ENCODE data around the gene PLCB4. TPM values are rescaled to one million over a fixed set of nuclear protein-coding genes. Genes with fewer than 3 reads are reported as not detected.

The PLCB4 gene
- total and polyA plus RNA-seq, 2 experiments from 2014 or later = 6.5 to 16.1 TPM

DNA sequence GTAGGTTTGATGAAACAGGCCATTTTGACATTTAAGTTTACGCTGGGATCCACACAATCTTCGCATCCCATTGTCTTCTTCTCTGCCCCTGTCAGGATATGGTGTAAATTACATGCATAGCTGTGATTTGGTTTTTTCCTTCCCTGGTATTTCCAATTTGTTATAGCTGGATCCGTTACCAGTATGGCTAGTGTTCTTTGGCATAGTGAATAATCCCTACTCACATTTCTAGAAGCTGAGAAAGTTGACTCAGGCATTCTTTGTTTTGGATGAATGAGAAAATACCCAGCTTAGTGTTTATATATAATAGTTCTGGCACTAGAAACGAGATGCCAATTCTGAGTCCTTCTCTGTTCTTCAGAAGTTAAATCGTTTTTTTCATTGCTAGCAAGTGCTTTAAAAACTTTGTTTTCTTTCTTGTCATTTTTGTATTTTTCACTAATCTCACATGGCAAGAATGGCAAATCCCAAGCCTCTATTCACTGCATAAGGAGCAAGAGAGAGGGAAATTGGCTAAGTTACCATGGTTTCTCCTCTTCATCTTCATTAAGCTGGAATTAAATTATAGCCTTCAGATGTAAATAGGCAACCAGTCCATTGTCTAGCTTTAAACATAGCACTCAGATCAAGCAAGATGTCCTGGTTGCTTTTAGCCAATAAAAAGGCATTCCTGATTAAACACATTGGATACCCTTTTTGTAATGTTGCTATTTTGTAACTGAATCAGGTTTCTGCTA lies 353.6 kb downstream of the PLCB4 start (continued):
- TF ChIP-seq, protein P1, sequence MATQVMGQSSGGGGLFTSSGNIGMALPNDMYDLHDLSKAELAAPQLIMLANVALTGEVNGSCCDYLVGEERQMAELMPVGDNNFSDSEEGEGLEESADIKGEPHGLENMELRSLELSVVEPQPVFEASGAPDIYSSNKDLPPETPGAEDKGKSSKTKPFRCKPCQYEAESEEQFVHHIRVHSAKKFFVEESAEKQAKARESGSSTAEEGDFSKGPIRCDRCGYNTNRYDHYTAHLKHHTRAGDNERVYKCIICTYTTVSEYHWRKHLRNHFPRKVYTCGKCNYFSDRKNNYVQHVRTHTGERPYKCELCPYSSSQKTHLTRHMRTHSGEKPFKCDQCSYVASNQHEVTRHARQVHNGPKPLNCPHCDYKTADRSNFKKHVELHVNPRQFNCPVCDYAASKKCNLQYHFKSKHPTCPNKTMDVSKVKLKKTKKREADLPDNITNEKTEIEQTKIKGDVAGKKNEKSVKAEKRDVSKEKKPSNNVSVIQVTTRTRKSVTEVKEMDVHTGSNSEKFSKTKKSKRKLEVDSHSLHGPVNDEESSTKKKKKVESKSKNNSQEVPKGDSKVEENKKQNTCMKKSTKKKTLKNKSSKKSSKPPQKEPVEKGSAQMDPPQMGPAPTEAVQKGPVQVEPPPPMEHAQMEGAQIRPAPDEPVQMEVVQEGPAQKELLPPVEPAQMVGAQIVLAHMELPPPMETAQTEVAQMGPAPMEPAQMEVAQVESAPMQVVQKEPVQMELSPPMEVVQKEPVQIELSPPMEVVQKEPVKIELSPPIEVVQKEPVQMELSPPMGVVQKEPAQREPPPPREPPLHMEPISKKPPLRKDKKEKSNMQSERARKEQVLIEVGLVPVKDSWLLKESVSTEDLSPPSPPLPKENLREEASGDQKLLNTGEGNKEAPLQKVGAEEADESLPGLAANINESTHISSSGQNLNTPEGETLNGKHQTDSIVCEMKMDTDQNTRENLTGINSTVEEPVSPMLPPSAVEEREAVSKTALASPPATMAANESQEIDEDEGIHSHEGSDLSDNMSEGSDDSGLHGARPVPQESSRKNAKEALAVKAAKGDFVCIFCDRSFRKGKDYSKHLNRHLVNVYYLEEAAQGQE (IDR thresholded peaks at IDR 0.05; ENCODE audit: unreplicated experiment) = no peak
- TF ChIP-seq EZH2 (IDR thresholded peaks at IDR 0.05; ENCODE audit: low read depth, unreplicated experiment) (no peak), STAT1 (IDR thresholded peaks at IDR 0.05; ENCODE audit: unreplicated experiment) (no peak), ZNF331 (CRISPR knock-in tag; IDR thresholded peaks at IDR 0.05; ENCODE audit: low read depth) (no peak), POLR2AphosphoS5 (IDR thresholded peaks at IDR 0.05; ENCODE audit: low read depth) (no peak), EZH2phosphoT487 (IDR thresholded peaks at IDR 0.05; ENCODE audit: unreplicated experiment) (no peak), NANOG (IDR thresholded peaks at IDR 0.05; ENCODE audit: borderline replicate concordance) (no peak)
- TF ChIP-seq, protein P2, sequence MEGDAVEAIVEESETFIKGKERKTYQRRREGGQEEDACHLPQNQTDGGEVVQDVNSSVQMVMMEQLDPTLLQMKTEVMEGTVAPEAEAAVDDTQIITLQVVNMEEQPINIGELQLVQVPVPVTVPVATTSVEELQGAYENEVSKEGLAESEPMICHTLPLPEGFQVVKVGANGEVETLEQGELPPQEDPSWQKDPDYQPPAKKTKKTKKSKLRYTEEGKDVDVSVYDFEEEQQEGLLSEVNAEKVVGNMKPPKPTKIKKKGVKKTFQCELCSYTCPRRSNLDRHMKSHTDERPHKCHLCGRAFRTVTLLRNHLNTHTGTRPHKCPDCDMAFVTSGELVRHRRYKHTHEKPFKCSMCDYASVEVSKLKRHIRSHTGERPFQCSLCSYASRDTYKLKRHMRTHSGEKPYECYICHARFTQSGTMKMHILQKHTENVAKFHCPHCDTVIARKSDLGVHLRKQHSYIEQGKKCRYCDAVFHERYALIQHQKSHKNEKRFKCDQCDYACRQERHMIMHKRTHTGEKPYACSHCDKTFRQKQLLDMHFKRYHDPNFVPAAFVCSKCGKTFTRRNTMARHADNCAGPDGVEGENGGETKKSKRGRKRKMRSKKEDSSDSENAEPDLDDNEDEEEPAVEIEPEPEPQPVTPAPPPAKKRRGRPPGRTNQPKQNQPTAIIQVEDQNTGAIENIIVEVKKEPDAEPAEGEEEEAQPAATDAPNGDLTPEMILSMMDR (conservative IDR thresholded peaks at IDR 0.05; ENCODE audit: low read depth in 2 of 2) = no peak

DNA sequence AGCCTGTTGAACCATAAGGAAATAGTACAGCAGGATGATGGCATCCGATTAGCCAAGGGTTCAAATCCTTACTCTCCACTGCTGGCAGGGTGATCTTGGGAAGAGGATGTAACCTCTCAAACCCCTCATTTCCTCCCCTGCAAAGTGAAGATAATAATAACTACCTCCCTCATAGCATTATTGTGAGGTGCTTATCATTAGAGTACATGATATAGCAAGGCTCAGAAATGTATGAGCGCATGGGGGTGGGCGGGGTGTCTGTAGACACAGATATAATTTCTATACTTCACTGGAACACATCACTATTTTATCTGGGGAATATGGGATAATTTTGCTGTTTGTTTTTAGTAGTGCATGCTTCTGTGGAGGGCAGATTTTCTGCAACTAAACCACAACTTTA lies 355.7 kb downstream of the PLCB4 start:
- Mint-ChIP-seq H3K4me1 (no peaks in the 10 kb centered on the region), H3K4me3 (no peak overlapping the region), H3K27ac (no peak overlapping the region), H3K27me3 (ENCODE audit: insufficient read depth, low read depth, poor library complexity) (no peaks in the 10 kb centered on the region), H3K36me3 (ENCODE audit: low read depth) (no peaks in the 10 kb centered on the region), H3K9me3 (no peaks in the 10 kb centered on the region)
- no peak overlapping the region for H3K4me3 ChIP-seq
- H3K27ac ChIP-seq (ENCODE audit: low read depth) = no peak overlapping the region; the same call in 1 of the 2 replicates
- H4K20me1 ChIP-seq (replicated peaks; ENCODE audit: insufficient read depth) = no peaks in the 10 kb centered on the region
- H2AFZ ChIP-seq = no peak overlapping the region
- no peaks in the 10 kb centered on the region for H3F3A ChIP-seq (replicated peaks; ENCODE audit: low read depth)
- no peak overlapping the region for H3K4me2 ChIP-seq
- no peak for TF ChIP-seq ZNF114 (CRISPR knock-in tag; IDR thresholded peaks at IDR 0.05)
- no peaks in the 10 kb centered on the region for H3K9me2 ChIP-seq (ENCODE audit: insufficient read depth)
- ATAC-seq = no peak
- no peaks in the 10 kb centered on the region for H3K4me1 ChIP-seq (ENCODE audit: insufficient read depth)
- no peaks in the 10 kb centered on the region for H3K79me2 ChIP-seq (replicated peaks; ENCODE audit: insufficient read depth)
- no peak for DNase-seq (ENCODE audit: low spot score)
- H3K27me3 ChIP-seq (ENCODE audit: insufficient read depth) = no peaks in the 10 kb centered on the region
- H3K36me3 ChIP-seq (ENCODE audit: insufficient read depth) = no peaks in the 10 kb centered on the region

Measured in GM23338 (cell line).